CD8-positive, alpha-beta memory T cell (primary cell): ENCODE data around the gene BIRC3. TPM values are rescaled to one million over a fixed set of nuclear protein-coding genes. Genes with fewer than 3 reads are reported as not detected.

Experiments used
- CTCF ChIA-PET: fragments of 350-600 bp; sonication (Branson Sonifier 250); formaldehyde crosslinking; loops from one replicate; lab custom pipeline; 2021; ENCODE audit warnings: antibody characterized with exemption; lab: Charles Lee
- POLR2A ChIA-PET: fragments of 350-600 bp; sonication (Branson Sonifier 250); formaldehyde crosslinking; loops from one replicate; lab custom pipeline; 2021; ENCODE audit warnings: antibody characterized with exemption; lab: Charles Lee
- DNase-seq, 5 donors: peaks; one replicate each; pipeline versions ENCODE4 v3.0.0 to v3.0.0-alpha.2; 2020 to 2022; ENCODE audit warnings: mixed read lengths in 1 of 5
- H3K27ac ChIP-seq: one replicate; pipeline ENCODE4 v1.7.0; 2013; ENCODE audit warnings: low read depth, mild to moderate bottlenecking, low read length, moderate library complexity
- H3K27me3 ChIP-seq: 2 replicates; pipeline ENCODE4 v1.7.0; 2013; ENCODE audit warnings: low read length, mild to moderate bottlenecking; ENCODE audit not compliant: insufficient read depth, poor library complexity, severe bottlenecking
- H3K36me3 ChIP-seq: 2 replicates; pipeline ENCODE4 v1.7.0; 2013; ENCODE audit warnings: mild to moderate bottlenecking, low read length, moderate library complexity; ENCODE audit not compliant: insufficient read depth
- H3K4me1 ChIP-seq: 2 replicates; pipeline ENCODE4 v1.7.0; 2013; ENCODE audit warnings: mild to moderate bottlenecking, low read length, moderate library complexity; ENCODE audit not compliant: insufficient read depth
- H3K4me3 ChIP-seq: 2 replicates; pipeline ENCODE4 v1.7.0; 2013; ENCODE audit warnings: mild to moderate bottlenecking, low read length
- H3K9me3 ChIP-seq: 2 replicates; pipeline ENCODE4 v1.7.0; 2013; ENCODE audit warnings: mild to moderate bottlenecking, low read length
- H3K27ac Mint-ChIP-seq, 8 donors: one replicate each; pipeline ENCODE4 v1.8.0; 2020 to 2021; ENCODE audit warnings: mixed read lengths in 8 of 8, mild to moderate bottlenecking in 6 of 8, inconsistent platforms in 3 of 8, moderate library complexity in 3 of 8
- H3K27me3 Mint-ChIP-seq, 2 donors: one replicate each; pipeline ENCODE4 v1.8.0; 2020 to 2021; ENCODE audit warnings: mixed read lengths in 2 of 2, mild to moderate bottlenecking in 1 of 2, moderate library complexity in 1 of 2
- H3K36me3 Mint-ChIP-seq, 3 donors: one replicate each; pipeline ENCODE4 v1.8.0; 2020 to 2021; ENCODE audit warnings: mixed read lengths in 3 of 3, inconsistent platforms in 1 of 3, mild to moderate bottlenecking in 1 of 3
- H3K4me1 Mint-ChIP-seq, 3 donors: one replicate each; pipeline ENCODE4 v1.8.0; 2020 to 2021; ENCODE audit warnings: mixed read lengths in 3 of 3, inconsistent platforms in 1 of 3, mild to moderate bottlenecking in 1 of 3
- H3K4me3 Mint-ChIP-seq, 7 donors: one replicate each; pipeline ENCODE4 v1.8.0; 2020 to 2021; ENCODE audit warnings: mixed read lengths in 7 of 7, mild to moderate bottlenecking in 6 of 7, moderate library complexity in 4 of 7, inconsistent platforms in 2 of 7
- H3K9me3 Mint-ChIP-seq, 5 donors: one replicate each; pipeline ENCODE4 v1.8.0; 2020 to 2022; ENCODE audit warnings: mixed read lengths in 5 of 5, mild to moderate bottlenecking in 3 of 5, moderate library complexity in 2 of 5, inconsistent platforms in 1 of 5
- polyA plus RNA-seq: library from polyadenylated mRNA; unstranded; fragments of 300-500 nt; fragmentation: Illumina TruSeq; gene quantifications from one replicate; pipeline ENCODE4 v1.2.3, GENCODE V29; 2021
- total RNA-seq, 2 experiments: library from RNA; stranded (reverse); gene quantifications; one replicate each; pipeline ENCODE4 v1.2.3, GENCODE V29; 2021

The BIRC3 gene
- 100 to 1,000 TPM; 191 to 199 TPM for total RNA-seq
- 36.7 TPM for polyA plus RNA-seq

GRCh38 chr11:102317099-102317767, at the start of gene BIRC3:
Gene BIRC3 (plus strand): TSS chr11:102317484. CDS start chr11:102324510, 7,026 bp downstream.
- H3K27me3 ChIP-seq, result no peaks in the 10 kb centered on the region
- no peaks in the 10 kb centered on the region for H3K9me3 ChIP-seq
- ChIA-PET POLR2A (interaction anchor here (1.0 to 1.6 kb wide), 3 partner anchors 10 to 22 kb away, joined by 3 to 19 read pairs (median 6); no protein-coding TSS in a partner anchor), CTCF (interaction anchor here (1.1 to 5.4 kb wide), 9 partner anchors 10 to 135 kb away, joined by 3 to 63 read pairs (median 9); no protein-coding TSS in a partner anchor)
- DNase-seq, result peak; percentile 84 to 97 (median 93)
- H3K27ac ChIP-seq, result peak within 1 kb of the TSS; percentile 86
- H3K4me3 ChIP-seq, result peak within 1 kb of the TSS; percentile 89
- Mint-ChIP-seq H3K4me1 (peaks cover 68 to 79% (median 69%) of the 10 kb centered on the region in 3 donors), H3K27ac (peak within 1 kb of the TSS; percentile 92 to 100 (median 99)), H3K36me3 (peaks cover 0 to 45% (median 19%) of the 10 kb centered on the region in 3 donors), H3K9me3 (peaks cover 0 to 2% (median 0%) of the 10 kb centered on the region in 5 donors), H3K4me3 (peak within 1 kb of the TSS; percentile 90 to 98 (median 95)), H3K27me3 (peaks cover 0 to 3% of the 10 kb centered on the region in 2 donors)
- H3K4me1 ChIP-seq, result peaks cover 58% of the 10 kb centered on the region
- no peaks in the 10 kb centered on the region for H3K36me3 ChIP-seq

GRCh38 chr11:102267609-102268008, 49.7 kb upstream of the BIRC3 start:
- ChIA-PET CTCF (interaction anchor here (1.3 to 2.9 kb wide), 3 partner anchors 14 to 399 kb away, joined by 3 to 9 read pairs (median 5); no protein-coding TSS in a partner anchor), POLR2A (no interaction called here)
- peaks cover 20 to 30% (median 29%) of the 10 kb centered on the region in 3 donors for H3K4me1 Mint-ChIP-seq
- Histone ChIP-seq H3K4me1 (peaks cover 20% of the 10 kb centered on the region), H3K4me3 (no peak overlapping the region), H3K27ac (no peak overlapping the region), H3K9me3 (no peaks in the 10 kb centered on the region), H3K36me3 (no peaks in the 10 kb centered on the region), H3K27me3 (no peaks in the 10 kb centered on the region)
- peak overlapping the region in 6 of 8 donors; percentile 22 to 63 (median 38) for H3K27ac Mint-ChIP-seq
- peak overlapping the region in 6 of 7 donors; percentile 44 to 83 (median 72) for H3K4me3 Mint-ChIP-seq
- no peaks in the 10 kb centered on the region for H3K36me3 Mint-ChIP-seq
- H3K27me3 Mint-ChIP-seq, result peaks cover 8 to 9% of the 10 kb centered on the region in 2 donors
- H3K9me3 Mint-ChIP-seq, result peaks cover 0 to 2% (median 0%) of the 10 kb centered on the region in 5 donors
- DNase-seq, result no peak

GRCh38 chr11:102268083-102268984, 49.0 kb upstream of the BIRC3 start:
- Mint-ChIP-seq H3K27me3 (peaks cover 10 to 12% of the 10 kb centered on the region in 2 donors), H3K9me3 (peaks cover 0 to 2% (median 0%) of the 10 kb centered on the region in 5 donors), H3K36me3 (no peaks in the 10 kb centered on the region), H3K27ac (peak overlapping the region; percentile 18 to 92 (median 52)), H3K4me1 (peaks cover 20 to 30% (median 29%) of the 10 kb centered on the region in 3 donors), H3K4me3 (peak overlapping the region; percentile 50 to 88 (median 78))
- Histone ChIP-seq H3K27me3 (no peaks in the 10 kb centered on the region), H3K9me3 (no peaks in the 10 kb centered on the region), H3K36me3 (no peaks in the 10 kb centered on the region), H3K4me1 (peaks cover 20% of the 10 kb centered on the region), H3K27ac (no peak overlapping the region), H3K4me3 (peak overlapping the region; percentile 74)
- DNase-seq, result peak; percentile 66 to 88 (median 75)
- CTCF ChIA-PET, result interaction anchor here (0.8 to 2.9 kb wide), 14 partner anchors 9 to 398 kb away, joined by 3 to 9 read pairs (median 4); no protein-coding TSS in a partner anchor
- POLR2A ChIA-PET, result interaction anchor here (0.5 kb wide), 1 partner anchor 47 kb away, joined by 5 read pairs; no protein-coding TSS in a partner anchor

- peaks cover 20% of the 10 kb centered on the region for H3K4me1 ChIP-seq
- no peak overlapping the region for H3K27ac ChIP-seq
- Mint-ChIP-seq H3K27me3 (peaks cover 10 to 13% of the 10 kb centered on the region in 2 donors), H3K9me3 (peaks cover 0 to 2% (median 0%) of the 10 kb centered on the region in 5 donors), H3K4me1 (peaks cover 20 to 30% (median 29%) of the 10 kb centered on the region in 3 donors), H3K36me3 (no peaks in the 10 kb centered on the region), H3K4me3 (peak overlapping the region; percentile 21 to 88 (median 78)), H3K27ac (peak overlapping the region; percentile 18 to 92 (median 42))
- H3K4me3 ChIP-seq, result peak overlapping the region; percentile 74
- ChIA-PET POLR2A (no interaction called here), CTCF (interaction anchor here (0.9 to 2.9 kb wide), 15 partner anchors 11 to 398 kb away, joined by 3 to 9 read pairs (median 4); no protein-coding TSS in a partner anchor)
- no peaks in the 10 kb centered on the region for H3K36me3 ChIP-seq
- no peaks in the 10 kb centered on the region for H3K27me3 ChIP-seq
- no peak for DNase-seq
- no peaks in the 10 kb centered on the region for H3K9me3 ChIP-seq
Observed at GRCh38 chr11:102268985-102269470, 48.3 kb upstream of the BIRC3 start.

GRCh38 chr11:102269927-102270326, 47.4 kb upstream of the BIRC3 start:
- peak overlapping the region in 1 of 8 donors; percentile 25 for H3K27ac Mint-ChIP-seq
- POLR2A ChIA-PET, result no interaction called here

GRCh38 chr11:102272047-102272824, 45.0 kb upstream of the BIRC3 start:
- Mint-ChIP-seq H3K4me1 (peaks cover 20 to 30% (median 29%) of the 10 kb centered on the region in 3 donors), H3K27ac (no peak overlapping the region), H3K9me3 (peaks cover 0 to 2% (median 0%) of the 10 kb centered on the region in 5 donors), H3K36me3 (peaks cover 0 to 3% (median 0%) of the 10 kb centered on the region in 3 donors), H3K27me3 (peaks cover 17 to 32% of the 10 kb centered on the region in 2 donors), H3K4me3 (no peak overlapping the region)
- H3K4me3 ChIP-seq, result no peak overlapping the region
- no peaks in the 10 kb centered on the region for H3K9me3 ChIP-seq
- H3K27me3 ChIP-seq, result peaks cover 6% of the 10 kb centered on the region
- CTCF ChIA-PET, result no interaction called here
- no peaks in the 10 kb centered on the region for H3K36me3 ChIP-seq
- no peak for DNase-seq
- H3K4me1 ChIP-seq, result peaks cover 20% of the 10 kb centered on the region
- POLR2A ChIA-PET, result no interaction called here
- H3K27ac ChIP-seq, result no peak overlapping the region

More at GRCh38 chr11:102269927-102270326, 47.4 kb upstream of the BIRC3 start:
- Histone ChIP-seq H3K9me3 (no peaks in the 10 kb centered on the region), H3K27ac (no peak overlapping the region), H3K4me3 (no peak overlapping the region), H3K27me3 (no peaks in the 10 kb centered on the region), H3K4me1 (peaks cover 20% of the 10 kb centered on the region), H3K36me3 (no peaks in the 10 kb centered on the region)
- CTCF ChIA-PET, result interaction anchor here (0.8 to 2.9 kb wide), 8 partner anchors 10 to 397 kb away, joined by 3 to 9 read pairs (median 4); no protein-coding TSS in a partner anchor
- H3K4me1 Mint-ChIP-seq, result peaks cover 20 to 30% (median 29%) of the 10 kb centered on the region in 3 donors
- no peaks in the 10 kb centered on the region for H3K36me3 Mint-ChIP-seq
- DNase-seq, result no peak
- H3K27me3 Mint-ChIP-seq, result peaks cover 13% of the 10 kb centered on the region in 2 donors
- H3K9me3 Mint-ChIP-seq, result peaks cover 0 to 2% (median 0%) of the 10 kb centered on the region in 5 donors
- H3K4me3 Mint-ChIP-seq, result peak overlapping the region in 5 of 7 donors; percentile 32 to 83 (median 75)
